Measurements from ENCODE around the gene SENP5.
A peak's percentile ranks its signal among the peaks of the same experiment; 100 is the strongest.

Gene SENP5

DNA sequence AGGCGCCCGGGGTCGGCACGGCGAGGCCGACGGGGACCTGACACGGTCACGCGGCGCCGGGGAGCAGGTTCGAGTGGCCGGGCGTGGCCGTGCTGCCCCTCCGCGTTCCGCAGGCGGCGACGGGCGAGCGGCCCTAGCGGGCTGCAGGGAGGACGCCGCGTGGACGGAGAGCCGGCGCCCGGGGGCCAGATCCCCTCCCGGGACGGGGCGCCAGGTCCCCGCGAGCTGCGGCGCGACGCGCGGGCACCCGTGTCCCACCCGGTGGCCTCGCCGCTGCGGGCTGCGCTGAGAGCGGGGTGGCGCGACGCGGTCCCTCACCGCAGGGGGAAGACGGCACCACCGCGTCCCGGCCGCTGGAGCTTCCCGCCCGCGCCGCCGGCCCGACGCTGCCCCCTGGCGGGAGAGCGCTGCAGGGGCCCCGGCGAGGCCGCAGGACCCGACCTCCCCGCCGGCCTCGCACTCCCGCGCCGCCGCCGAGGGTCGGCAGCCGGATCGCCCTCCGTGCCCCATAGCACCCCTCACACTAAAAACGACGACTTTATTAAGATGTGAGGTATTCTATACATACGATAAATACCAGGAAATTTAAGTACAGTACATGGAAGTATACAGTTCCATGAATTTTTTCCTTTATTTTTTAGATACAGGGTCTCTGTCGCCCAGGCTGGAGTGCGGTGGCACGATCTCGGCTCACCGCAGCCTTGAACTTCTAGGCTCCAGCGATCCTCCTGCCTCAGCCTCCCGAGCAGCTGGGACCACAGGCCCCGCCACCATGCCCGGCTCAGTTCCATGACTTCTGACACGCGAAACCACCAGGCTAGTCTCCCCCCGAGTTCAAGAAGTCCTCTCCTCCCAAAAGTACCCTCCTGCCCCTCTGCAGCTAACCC, 102.2 kb downstream of the SENP5 start:
- DNase-seq, result peak; percentile 12

DNA sequence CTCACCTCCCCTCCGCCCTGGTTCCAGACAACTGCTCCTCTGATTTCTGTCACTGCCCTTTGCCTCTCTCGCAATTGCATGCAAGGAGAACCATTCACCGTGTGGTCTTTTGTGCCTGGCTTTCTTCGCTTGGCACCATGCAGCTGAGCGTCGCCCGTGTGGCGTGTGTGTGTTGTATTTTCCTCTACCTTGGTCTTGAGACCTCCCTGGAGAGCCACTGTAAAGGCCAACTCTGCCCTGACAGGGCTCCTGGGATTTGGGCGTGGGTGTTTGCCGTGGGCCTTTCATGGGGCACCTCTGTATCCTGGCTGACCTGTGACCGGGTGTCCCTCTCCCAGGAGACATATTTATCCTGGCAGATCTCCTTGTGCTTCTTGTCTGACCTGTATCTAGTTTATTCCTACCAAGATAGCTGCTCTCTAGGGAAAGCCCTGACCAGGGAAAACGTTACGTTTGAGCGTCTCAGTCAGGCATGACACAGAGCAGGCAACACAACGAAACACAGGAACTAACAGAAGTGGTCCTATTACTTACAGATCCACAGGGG, 102.9 kb downstream of the SENP5 start:
- no peak for DNase-seq

DNA sequence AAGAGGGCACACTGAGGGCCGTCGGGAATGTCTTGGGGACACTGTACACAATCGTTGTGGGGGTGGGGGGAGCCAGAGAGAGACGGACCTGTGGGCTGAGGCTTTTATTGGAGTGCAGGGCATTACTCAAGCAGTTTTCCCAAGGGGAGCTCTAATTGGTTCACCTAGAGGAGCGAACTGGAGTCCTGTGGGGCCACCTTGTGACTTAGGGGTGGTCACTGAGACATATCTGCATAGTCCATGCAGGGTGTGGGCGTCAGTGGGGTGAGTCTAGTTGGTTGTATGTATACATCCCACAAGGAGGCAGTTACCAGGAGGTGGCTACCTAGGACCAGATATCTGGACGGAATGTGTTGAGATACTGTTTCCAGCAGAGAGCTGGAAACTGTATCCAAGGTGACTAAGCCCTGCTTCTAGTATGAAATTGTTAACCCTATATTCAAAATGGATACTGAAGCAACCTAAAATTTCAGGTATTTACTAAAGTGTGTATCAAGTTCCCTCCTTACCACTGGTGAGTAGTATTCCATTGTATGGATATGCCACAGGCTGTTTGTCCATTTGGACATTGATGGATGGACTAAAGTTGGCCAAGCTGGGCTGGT, 103.5 kb downstream of the SENP5 start:
- no peak for DNase-seq

DNA sequence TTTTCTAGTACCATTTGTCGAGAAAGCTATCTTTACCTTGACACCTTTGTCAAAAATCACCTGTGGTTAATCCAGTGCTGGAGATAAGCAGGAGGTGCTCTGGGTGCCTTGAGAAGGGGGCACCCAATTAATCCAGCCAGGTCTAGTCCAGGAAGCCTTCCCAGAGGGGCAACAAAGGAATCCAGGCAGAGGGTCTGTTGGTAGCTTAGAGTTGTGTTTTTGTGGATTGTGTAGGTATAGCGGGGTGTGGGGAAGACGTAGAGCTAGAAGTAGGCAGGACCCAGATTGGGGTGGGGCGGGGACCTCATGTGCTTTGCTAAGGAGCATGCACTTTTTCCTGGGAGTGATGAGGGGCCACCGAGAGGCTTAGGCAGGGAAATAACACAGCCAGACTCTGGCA, 106.9 kb downstream of the SENP5 start:
- no peak for DNase-seq

DNA sequence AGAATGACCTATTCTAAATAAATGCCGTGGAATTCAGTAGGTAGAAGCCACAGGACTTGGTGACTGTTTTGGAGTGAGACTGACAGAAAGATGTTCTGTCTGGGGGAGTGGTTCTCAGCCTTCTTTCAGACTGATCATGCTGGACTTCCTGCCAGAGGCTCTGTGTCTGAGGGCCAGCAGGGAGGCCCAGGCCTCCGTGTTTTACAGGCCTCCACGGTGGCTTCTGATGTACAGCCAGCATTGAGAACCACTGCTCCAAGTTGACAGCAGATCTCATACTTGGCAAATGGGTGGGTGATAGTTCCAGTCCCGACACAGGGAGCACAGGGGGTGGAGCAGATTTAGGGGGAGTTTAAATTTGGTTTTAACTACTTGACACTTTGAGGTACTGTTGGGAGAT, 107.6 kb downstream of the SENP5 start:
- no peak for DNase-seq

DNA sequence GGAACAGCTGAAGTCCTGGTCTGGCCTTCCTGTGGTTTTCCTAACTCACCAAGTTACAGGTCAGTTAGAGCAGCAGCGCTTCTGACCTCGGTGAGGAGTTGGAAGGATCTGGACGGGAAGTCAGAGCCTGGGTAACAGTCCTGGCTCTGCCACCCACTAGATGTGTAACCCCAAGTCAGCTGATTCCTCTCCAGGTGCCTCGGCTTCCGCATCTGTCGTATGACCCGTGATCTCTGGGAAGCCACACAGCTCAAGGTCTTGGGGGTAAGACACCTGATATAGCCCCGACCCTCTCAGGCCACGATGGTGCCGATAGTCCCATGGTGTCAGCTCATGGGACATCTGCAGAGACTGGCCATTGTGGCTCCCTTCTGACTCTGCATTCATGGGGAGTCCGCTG, 109.2 kb downstream of the SENP5 start:
- DNase-seq, result no peak

DNA sequence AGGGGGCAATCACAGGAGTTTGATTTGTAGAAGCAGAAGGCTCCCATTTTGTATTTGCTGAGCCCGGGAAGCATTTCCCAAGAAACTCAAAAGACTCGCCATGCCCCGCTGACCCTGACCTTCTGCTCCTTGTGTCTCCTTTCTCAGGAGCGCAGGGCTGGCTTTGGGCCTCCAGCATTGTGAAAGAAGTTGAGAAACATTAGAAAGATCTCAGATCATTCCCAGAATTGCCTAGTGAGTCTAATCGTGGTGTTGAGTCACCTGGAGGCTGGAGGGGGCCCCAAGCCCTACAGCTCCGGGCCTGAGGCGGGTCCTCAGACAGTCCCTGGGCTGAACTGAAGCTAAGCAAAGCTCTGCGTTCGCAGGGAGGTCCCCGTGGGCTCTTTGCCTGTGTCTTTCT, 111.8 kb downstream of the SENP5 start:
- peak; percentile 6 for DNase-seq

DNA sequence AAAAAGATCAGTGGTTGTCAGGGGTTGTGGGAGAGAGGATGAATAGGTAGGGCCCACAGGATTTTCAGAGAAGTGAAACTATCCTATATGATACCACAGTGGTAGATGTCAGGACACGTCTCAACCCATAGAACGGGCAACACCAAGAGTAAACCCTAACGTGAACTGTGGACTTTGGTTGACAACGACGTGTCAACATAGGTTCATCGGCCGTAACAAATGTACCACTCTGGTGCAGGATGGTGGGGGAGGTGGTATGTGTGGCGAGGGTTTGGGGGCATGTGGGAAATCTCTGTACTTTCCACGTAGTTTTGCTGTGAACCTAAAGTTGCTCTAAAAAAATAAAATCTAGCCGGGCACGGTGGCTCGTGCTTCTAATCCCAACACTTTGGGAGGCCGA, 113.9 kb downstream of the SENP5 start:
- DNase-seq, result no peak

DNA sequence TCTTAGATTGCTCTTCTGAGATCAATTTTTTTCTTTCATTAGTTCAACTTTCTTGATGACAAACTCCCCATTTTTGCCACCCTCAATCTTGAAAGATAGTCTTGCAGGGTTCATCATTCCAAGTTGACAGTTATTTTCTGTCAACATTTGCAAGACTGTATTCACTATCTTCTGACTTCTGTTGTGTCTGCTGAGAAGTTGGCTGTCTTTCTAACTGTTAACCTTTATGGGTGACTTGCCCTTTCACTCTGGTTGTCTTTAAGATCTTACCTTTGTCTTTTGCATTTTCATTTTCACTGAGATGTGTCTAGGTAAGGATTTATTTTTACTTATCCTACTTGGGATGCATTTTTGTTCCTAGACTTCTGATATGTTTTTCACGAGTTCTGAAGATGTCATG, 115.5 kb downstream of the SENP5 start:
- DNase-seq, result no peak
